ENCODE data around the gene MMP19. TPM values are rescaled to one million over a fixed set of nuclear protein-coding genes. Genes with fewer than 3 reads are reported as not detected.
"Not testable (repeated sequence)": the region's sequence is repeated elsewhere in the genome, so short reads cannot be mapped to it uniquely, and the experiment has no call there.

Gene MMP19
- total RNA-seq, 4 donors from 2014 or later = 3.3 to 44.6 (median 5.2) TPM

GRCh38 chr12:55874443-55874842 is 31.7 kb upstream of the MMP19 start:
- no peak for TF ChIP-seq CTCF (IDR thresholded peaks at IDR 0.05)
- no peak for TF ChIP-seq POLR2A (IDR thresholded peaks at IDR 0.05)
- H3K4me3 ChIP-seq = no peak overlapping the region
- no peak for DNase-seq
- no peaks in the 10 kb centered on the region for H3K4me1 ChIP-seq
- no peaks in the 10 kb centered on the region for H3K27me3 ChIP-seq
- no peaks in the 10 kb centered on the region for H3K36me3 ChIP-seq
- no peak overlapping the region for H3K27ac ChIP-seq
- no peaks in the 10 kb centered on the region for H3K9me3 ChIP-seq

GRCh38 chr12:55866454-55867004 is 23.8 kb upstream of the MMP19 start:
- not testable (repeated sequence) for H3K9me3 ChIP-seq, H3K4me1 ChIP-seq, H3K27me3 ChIP-seq, H3K4me3 ChIP-seq, H3K36me3 ChIP-seq, H3K27ac ChIP-seq, DNase-seq

GRCh38 chr12:55865327-55865726 is 22.6 kb upstream of the MMP19 start:
- no peak for DNase-seq
- no peak for TF ChIP-seq POLR2A (IDR thresholded peaks at IDR 0.05)
- no peak for TF ChIP-seq CTCF (IDR thresholded peaks at IDR 0.05)
- H3K4me3 ChIP-seq = no peak overlapping the region
- H3K27ac ChIP-seq = no peak overlapping the region
- H3K36me3 ChIP-seq = no peaks in the 10 kb centered on the region
- H3K27me3 ChIP-seq = no peaks in the 10 kb centered on the region
- H3K9me3 ChIP-seq = peaks cover 0 to 5% (median 2%) of the 10 kb centered on the region in 4 donors
- H3K4me1 ChIP-seq = no peaks in the 10 kb centered on the region

- H3K36me3 ChIP-seq, DNase-seq, H3K27me3 ChIP-seq, H3K9me3 ChIP-seq, H3K4me3 ChIP-seq, H3K4me1 ChIP-seq, H3K27ac ChIP-seq: not testable (repeated sequence)
Observed at GRCh38 chr12:55862931-55863330, 20.2 kb upstream of the MMP19 start.

- H3K36me3 ChIP-seq = no peaks in the 10 kb centered on the region
- no peaks in the 10 kb centered on the region for H3K27me3 ChIP-seq
- TF ChIP-seq POLR2A (IDR thresholded peaks at IDR 0.05) (no peak), CTCF (IDR thresholded peaks at IDR 0.05) (no peak)
Observed at GRCh38 chr12:55862286-55862685, 19.6 kb upstream of the MMP19 start.

GRCh38 chr12:55861871-55862270 is 19.1 kb upstream of the MMP19 start:
- no peak for TF ChIP-seq POLR2A (IDR thresholded peaks at IDR 0.05)
- no peak for TF ChIP-seq CTCF (IDR thresholded peaks at IDR 0.05)
- no peaks in the 10 kb centered on the region for H3K4me1 ChIP-seq
- H3K27me3 ChIP-seq = no peaks in the 10 kb centered on the region

More at GRCh38 chr12:55862286-55862685, 19.6 kb upstream of the MMP19 start:
- Histone ChIP-seq H3K9me3 (peaks cover 0 to 5% (median 2%) of the 10 kb centered on the region in 4 donors), H3K4me1 (no peaks in the 10 kb centered on the region), H3K4me3 (no peak overlapping the region), H3K27ac (no peak overlapping the region)
- no peak for DNase-seq

GRCh38 chr12:55861396-55861795 is 18.7 kb upstream of the MMP19 start:
- H3K36me3 ChIP-seq = no peaks in the 10 kb centered on the region
- H3K27me3 ChIP-seq = no peaks in the 10 kb centered on the region
- H3K4me1 ChIP-seq = no peaks in the 10 kb centered on the region
- no peak overlapping the region for H3K27ac ChIP-seq
- H3K4me3 ChIP-seq = no peak overlapping the region
- H3K9me3 ChIP-seq = peaks cover 0 to 5% (median 2%) of the 10 kb centered on the region in 4 donors
- TF ChIP-seq POLR2A (IDR thresholded peaks at IDR 0.05) = no peak
- TF ChIP-seq CTCF (IDR thresholded peaks at IDR 0.05) = no peak
- no peak for DNase-seq

More at GRCh38 chr12:55861871-55862270, 19.1 kb upstream of the MMP19 start:
- Histone ChIP-seq H3K9me3 (peaks cover 0 to 5% (median 2%) of the 10 kb centered on the region in 4 donors), H3K27ac (no peak overlapping the region), H3K4me3 (no peak overlapping the region), H3K36me3 (no peaks in the 10 kb centered on the region)
- no peak for DNase-seq

Data from Peyer's patch (tissue), 4 donors.